GM13977 (cell line): Measurements from ENCODE around the gene RNF32.
"Not testable (repeated sequence)": the region's sequence is repeated elsewhere in the genome, so short reads cannot be mapped to it uniquely, and the experiment has no call there.

Experiments
- DNase-seq: peaks from one replicate; pipeline ENCODE4 v3.0.0; 2012; ENCODE audit warnings: low spot score
- CTCF ChIP-seq: IDR thresholded peaks from 2 replicates; pipeline ENCODE4 v1.5.1; 2012; ENCODE audit warnings: mild to moderate bottlenecking, control low read depth; ENCODE audit not compliant: insufficient read depth; ENCODE audit errors: extremely low read depth, missing control alignments
- in situ Hi-C: fragments of 300-500 bp; cut with MboI; formaldehyde crosslinking; loops from one replicate; pipeline ENCODE4 v1.12.0; 2022; ENCODE audit warnings: low sequenced_read_pairs, low pct_unique_long_range_greater_than_20kb, mixed read lengths, inconsistent platforms; ENCODE audit not compliant: unreplicated experiment

Gene RNF32

GRCh38 chr7:156684251-156684650, 43.7 kb downstream of the RNF32 start:
- in situ Hi-C loops = no loop called here
- no peak for TF ChIP-seq CTCF
- no peak for DNase-seq

- TF ChIP-seq CTCF = no peak
- in situ Hi-C loops = no loop called here
- DNase-seq = no peak
These were observed 44.1 kb downstream of the RNF32 start for GRCh38 chr7:156684661-156685060.

GRCh38 chr7:156691764-156692163, 51.2 kb downstream of the RNF32 start:
- no peak for TF ChIP-seq CTCF
- no peak for DNase-seq
- in situ Hi-C loops = no loop called here

GRCh38 chr7:156692849-156693248, 52.3 kb downstream of the RNF32 start:
- TF ChIP-seq CTCF = no peak
- DNase-seq = no peak
- in situ Hi-C loops = no loop called here

GRCh38 chr7:156693627-156694026, 53.1 kb downstream of the RNF32 start:
- in situ Hi-C loops = no loop called here
- no peak for TF ChIP-seq CTCF
- DNase-seq = no peak

GRCh38 chr7:156697283-156697682, 56.7 kb downstream of the RNF32 start:
- DNase-seq, in situ Hi-C loops: not testable (repeated sequence)

GRCh38 chr7:156698512-156698911, 57.9 kb downstream of the RNF32 start:
- DNase-seq, in situ Hi-C loops: not testable (repeated sequence)

- in situ Hi-C loops, DNase-seq: not testable (repeated sequence)
These were observed 61.2 kb downstream of the RNF32 start for GRCh38 chr7:156701787-156702186.

- DNase-seq = no peak
- TF ChIP-seq CTCF = no peak
- in situ Hi-C loops = no loop called here
These were observed 61.8 kb downstream of the RNF32 start for GRCh38 chr7:156702399-156702798.
